Measurements from ENCODE around the gene EXOC6.
A peak's percentile ranks its signal among the peaks of the same experiment; 100 is the strongest.

EXOC6 gene

DNA sequence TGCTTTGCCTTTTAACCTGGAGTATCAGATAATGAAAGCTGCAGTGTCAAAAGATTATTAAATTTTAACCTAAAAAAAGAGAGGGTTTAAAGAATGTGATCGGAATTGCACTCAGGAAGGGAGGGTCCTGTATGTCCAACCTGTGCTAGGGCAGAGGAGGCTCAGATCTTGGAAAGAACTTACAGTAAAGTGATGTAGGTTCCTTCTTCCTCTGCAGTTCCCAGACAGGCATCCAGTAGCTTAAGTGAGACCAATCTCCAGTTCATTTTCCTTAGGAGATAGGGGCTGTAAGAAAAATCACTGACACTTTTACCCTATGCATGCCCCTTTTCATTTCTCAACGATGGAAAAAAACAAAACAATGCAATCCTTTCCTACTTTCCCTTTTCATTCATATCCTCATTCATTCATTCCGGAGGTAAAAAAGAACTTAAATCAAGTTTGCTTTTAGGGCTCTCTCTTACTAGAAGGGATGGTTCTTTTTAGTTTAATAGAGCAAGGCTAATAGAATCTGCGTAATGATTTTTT is 28.3 kb downstream of the EXOC6 start:
- Histone ChIP-seq H3F3A (ENCODE audit: low read depth) (no peaks in the 10 kb centered on the region; the same call in 1 of the 2 replicates), H3K79me2 (ENCODE audit: insufficient read depth, low read length) (peaks cover 72% of the 10 kb centered on the region), H3K9me3 (ENCODE audit: insufficient read depth, low read depth, low read length) (no peaks in the 10 kb centered on the region), H3K4me1 (ENCODE audit: insufficient read depth, low read length, poor library complexity, severe bottlenecking) (peaks cover 36% of the 10 kb centered on the region), H2AFZ (ENCODE audit: low read length) (no peak overlapping the region), H3K27me3 (ENCODE audit: insufficient read depth, low read length, poor library complexity, severe bottlenecking) (no peaks in the 10 kb centered on the region), H3K9ac (ENCODE audit: low read depth, low read length, poor library complexity, severe bottlenecking) (no peak overlapping the region), H3K9me2 (replicated peaks; ENCODE audit: low read depth, low read length) (no peaks in the 10 kb centered on the region), H3K4me3 (ENCODE audit: low read length, poor library complexity, severe bottlenecking) (peak overlapping the region; percentile 18), H4K20me1 (ENCODE audit: insufficient read depth, low read length, poor library complexity, severe bottlenecking) (peaks cover 14% of the 10 kb centered on the region), H3K36me3 (ENCODE audit: insufficient read depth, low read length) (no peaks in the 10 kb centered on the region), H3K4me2 (ENCODE audit: low read depth, low read length, poor library complexity, severe bottlenecking) (peak overlapping the region; percentile 44)
- TF ChIP-seq, protein P1, sequence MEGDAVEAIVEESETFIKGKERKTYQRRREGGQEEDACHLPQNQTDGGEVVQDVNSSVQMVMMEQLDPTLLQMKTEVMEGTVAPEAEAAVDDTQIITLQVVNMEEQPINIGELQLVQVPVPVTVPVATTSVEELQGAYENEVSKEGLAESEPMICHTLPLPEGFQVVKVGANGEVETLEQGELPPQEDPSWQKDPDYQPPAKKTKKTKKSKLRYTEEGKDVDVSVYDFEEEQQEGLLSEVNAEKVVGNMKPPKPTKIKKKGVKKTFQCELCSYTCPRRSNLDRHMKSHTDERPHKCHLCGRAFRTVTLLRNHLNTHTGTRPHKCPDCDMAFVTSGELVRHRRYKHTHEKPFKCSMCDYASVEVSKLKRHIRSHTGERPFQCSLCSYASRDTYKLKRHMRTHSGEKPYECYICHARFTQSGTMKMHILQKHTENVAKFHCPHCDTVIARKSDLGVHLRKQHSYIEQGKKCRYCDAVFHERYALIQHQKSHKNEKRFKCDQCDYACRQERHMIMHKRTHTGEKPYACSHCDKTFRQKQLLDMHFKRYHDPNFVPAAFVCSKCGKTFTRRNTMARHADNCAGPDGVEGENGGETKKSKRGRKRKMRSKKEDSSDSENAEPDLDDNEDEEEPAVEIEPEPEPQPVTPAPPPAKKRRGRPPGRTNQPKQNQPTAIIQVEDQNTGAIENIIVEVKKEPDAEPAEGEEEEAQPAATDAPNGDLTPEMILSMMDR (conservative IDR thresholded peaks at IDR 0.05; ENCODE audit: low read length), result no peak
- TF ChIP-seq EZH2phosphoT487 (IDR thresholded peaks at IDR 0.05; ENCODE audit: borderline replicate concordance), result no peak

DNA sequence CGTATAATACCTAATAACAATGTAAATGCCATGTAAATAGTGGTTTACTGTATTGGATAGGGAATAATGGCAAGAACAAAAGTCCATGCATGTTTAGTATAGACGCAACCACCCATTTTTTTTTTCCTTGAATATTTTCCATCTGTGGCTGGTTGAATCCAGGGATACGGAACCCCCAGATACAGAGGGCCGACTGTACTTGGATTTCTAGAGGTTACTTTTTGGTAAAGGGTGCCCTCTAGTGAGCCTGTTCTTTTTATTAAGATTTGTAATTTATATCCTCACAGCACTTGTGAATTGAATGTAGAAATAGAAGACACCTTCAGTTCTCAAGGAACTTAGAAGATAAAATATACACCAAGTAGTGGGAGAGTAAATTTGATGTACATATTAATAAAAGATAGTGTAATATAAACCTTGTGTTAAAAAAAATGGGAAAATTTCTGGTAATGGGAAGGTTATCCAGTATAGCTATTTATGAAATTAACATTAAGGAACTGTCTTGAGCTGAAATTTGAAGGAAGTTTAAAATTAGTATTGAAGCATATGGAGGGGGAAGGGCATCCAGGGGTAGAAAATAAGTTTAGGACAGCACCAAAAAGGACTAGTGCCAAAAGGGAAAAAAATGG is 32.0 kb downstream of the EXOC6 start:
- peaks cover 28% of the 10 kb centered on the region for H3K4me1 ChIP-seq (ENCODE audit: insufficient read depth, low read length, poor library complexity, severe bottlenecking)
- no peaks in the 10 kb centered on the region for H3K36me3 ChIP-seq (ENCODE audit: insufficient read depth, low read length)
- no peaks in the 10 kb centered on the region for H3K9me2 ChIP-seq (replicated peaks; ENCODE audit: low read depth, low read length)
- no peaks in the 10 kb centered on the region for H3F3A ChIP-seq (ENCODE audit: low read depth)
- peaks cover 15% of the 10 kb centered on the region for H4K20me1 ChIP-seq (ENCODE audit: insufficient read depth, low read length, poor library complexity, severe bottlenecking)
- TF ChIP-seq EZH2phosphoT487 (IDR thresholded peaks at IDR 0.05; ENCODE audit: borderline replicate concordance), result no peak
- TF ChIP-seq, protein P1 (conservative IDR thresholded peaks at IDR 0.05; ENCODE audit: low read length), result peak; percentile 78
- H2AFZ ChIP-seq (ENCODE audit: low read length), result no peak overlapping the region
- H3K4me3 ChIP-seq (ENCODE audit: low read length, poor library complexity, severe bottlenecking), result no peak overlapping the region
- H3K9ac ChIP-seq (ENCODE audit: low read depth, low read length, poor library complexity, severe bottlenecking), result no peak overlapping the region
- H3K79me2 ChIP-seq (ENCODE audit: insufficient read depth, low read length), result peaks cover 60% of the 10 kb centered on the region
- no peaks in the 10 kb centered on the region for H3K27me3 ChIP-seq (ENCODE audit: insufficient read depth, low read length, poor library complexity, severe bottlenecking)
- no peaks in the 10 kb centered on the region for H3K9me3 ChIP-seq (ENCODE audit: insufficient read depth, low read depth, low read length)
- no peak overlapping the region for H3K4me2 ChIP-seq (ENCODE audit: low read depth, low read length, poor library complexity, severe bottlenecking)

- Histone ChIP-seq H3K4me1 (ENCODE audit: insufficient read depth, low read length, poor library complexity, severe bottlenecking) (peaks cover 28% of the 10 kb centered on the region), H3K4me2 (ENCODE audit: low read depth, low read length, poor library complexity, severe bottlenecking) (no peak overlapping the region), H3K79me2 (ENCODE audit: insufficient read depth, low read length) (peaks cover 62% of the 10 kb centered on the region), H3K9me2 (replicated peaks; ENCODE audit: low read depth, low read length) (no peaks in the 10 kb centered on the region), H3F3A (ENCODE audit: low read depth) (no peaks in the 10 kb centered on the region), H3K9me3 (ENCODE audit: insufficient read depth, low read depth, low read length) (no peaks in the 10 kb centered on the region), H3K4me3 (ENCODE audit: low read length, poor library complexity, severe bottlenecking) (no peak overlapping the region), H3K9ac (ENCODE audit: low read depth, low read length, poor library complexity, severe bottlenecking) (no peak overlapping the region), H3K27me3 (ENCODE audit: insufficient read depth, low read length, poor library complexity, severe bottlenecking) (no peaks in the 10 kb centered on the region), H4K20me1 (ENCODE audit: insufficient read depth, low read length, poor library complexity, severe bottlenecking) (peaks cover 21% of the 10 kb centered on the region), H2AFZ (ENCODE audit: low read length) (no peak overlapping the region), H3K36me3 (ENCODE audit: insufficient read depth, low read length) (no peaks in the 10 kb centered on the region)
- no peak for TF ChIP-seq EZH2phosphoT487 (IDR thresholded peaks at IDR 0.05; ENCODE audit: borderline replicate concordance)
- TF ChIP-seq, protein P1 (conservative IDR thresholded peaks at IDR 0.05; ENCODE audit: low read length), result no peak
Measured at GRCh38 chr10:92880917-92881316, 32.6 kb downstream of the EXOC6 start.

Measured in Loucy (cell line).